ENCODE results near the gene FBXL13. TPM values are rescaled to one million over a fixed set of nuclear protein-coding genes. Genes with fewer than 3 reads are reported as not detected.
"Not testable (repeated sequence)": the region's sequence is repeated elsewhere in the genome, so short reads cannot be mapped to it uniquely, and the experiment has no call there.

Gene FBXL13
- total and polyA plus RNA-seq, 12 donors: 0.61 to 6.8 (median 2.7) TPM

- TF ChIP-seq, protein P1, sequence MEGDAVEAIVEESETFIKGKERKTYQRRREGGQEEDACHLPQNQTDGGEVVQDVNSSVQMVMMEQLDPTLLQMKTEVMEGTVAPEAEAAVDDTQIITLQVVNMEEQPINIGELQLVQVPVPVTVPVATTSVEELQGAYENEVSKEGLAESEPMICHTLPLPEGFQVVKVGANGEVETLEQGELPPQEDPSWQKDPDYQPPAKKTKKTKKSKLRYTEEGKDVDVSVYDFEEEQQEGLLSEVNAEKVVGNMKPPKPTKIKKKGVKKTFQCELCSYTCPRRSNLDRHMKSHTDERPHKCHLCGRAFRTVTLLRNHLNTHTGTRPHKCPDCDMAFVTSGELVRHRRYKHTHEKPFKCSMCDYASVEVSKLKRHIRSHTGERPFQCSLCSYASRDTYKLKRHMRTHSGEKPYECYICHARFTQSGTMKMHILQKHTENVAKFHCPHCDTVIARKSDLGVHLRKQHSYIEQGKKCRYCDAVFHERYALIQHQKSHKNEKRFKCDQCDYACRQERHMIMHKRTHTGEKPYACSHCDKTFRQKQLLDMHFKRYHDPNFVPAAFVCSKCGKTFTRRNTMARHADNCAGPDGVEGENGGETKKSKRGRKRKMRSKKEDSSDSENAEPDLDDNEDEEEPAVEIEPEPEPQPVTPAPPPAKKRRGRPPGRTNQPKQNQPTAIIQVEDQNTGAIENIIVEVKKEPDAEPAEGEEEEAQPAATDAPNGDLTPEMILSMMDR (IDR thresholded peaks at IDR 0.05): no peak
- no peak for TF ChIP-seq POLR2A (IDR thresholded peaks at IDR 0.05)
- WGBS, 4 donors: 93 to 96% (median 94%) methylated on average over 15 of the region's 15 CpGs
- H3K27me3 ChIP-seq: no peaks in the 10 kb centered on the region
- no peaks in the 10 kb centered on the region for H3K36me3 ChIP-seq (replicated peaks in 1 of 2)
- peak overlapping the region in 1 of 4 donors; percentile 11 for H3K4me3 ChIP-seq
- no peak for DNase-seq
- H3K27ac ChIP-seq: no peak overlapping the region
- intact Hi-C loops (cut with DNase I): no loop called here
- no peaks in the 10 kb centered on the region for H3K9me3 ChIP-seq (replicated peaks in 1 of 3)
- H3K4me1 ChIP-seq (replicated peaks in 1 of 2): peaks cover 7 to 16% of the 10 kb centered on the region in 2 donors
These were observed 100.0 kb downstream of the FBXL13 start for GRCh38 chr7:102974366-102975236.

DNA sequence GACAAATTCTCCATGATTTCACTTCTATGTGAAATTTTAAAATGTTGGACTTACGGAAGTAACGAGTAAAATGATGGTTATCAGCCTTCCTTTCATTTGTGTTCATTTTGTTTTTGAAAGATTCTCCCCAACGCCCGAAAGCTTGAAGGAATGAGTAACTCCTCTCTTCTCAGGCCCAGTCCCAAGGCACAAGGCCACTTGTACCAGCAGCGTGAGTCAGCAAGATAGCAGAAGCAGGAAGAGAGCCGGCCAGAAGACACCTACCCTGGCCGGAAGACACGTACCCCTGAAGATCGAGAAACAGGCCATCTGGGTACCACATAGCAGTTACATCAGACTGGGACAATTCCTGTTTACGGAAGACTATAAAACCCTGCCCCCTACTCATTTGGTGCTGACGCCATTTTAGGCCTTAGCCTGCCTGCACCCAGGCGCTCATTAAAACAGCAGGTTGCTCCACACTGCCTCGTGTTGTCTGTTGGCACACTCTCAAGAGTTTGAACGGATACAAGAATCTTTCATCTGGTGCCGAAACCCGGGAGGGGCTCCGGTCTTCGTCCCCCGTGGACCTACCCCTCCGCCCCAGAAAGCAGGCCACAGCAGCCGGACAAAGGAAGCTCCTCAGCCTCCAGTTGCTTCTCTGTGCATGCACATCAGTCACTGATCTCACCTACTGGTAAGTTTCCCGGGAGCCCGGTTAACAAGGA, 101.3 kb downstream of the FBXL13 start:
- TF ChIP-seq, protein P1 (IDR thresholded peaks at IDR 0.05): no peak
- TF ChIP-seq POLR2A (IDR thresholded peaks at IDR 0.05): peak in 1 of 2 donors; percentile 47
- 66 to 75% (median 71%) methylated on average over 19 to 23 of the region's 23 CpGs for WGBS, 4 donors
- H3K27me3 ChIP-seq: no peaks in the 10 kb centered on the region
- no peaks in the 10 kb centered on the region for H3K9me3 ChIP-seq (replicated peaks in 1 of 3)
- intact Hi-C loops (cut with DNase I): no loop called here
- H3K36me3 ChIP-seq (replicated peaks in 1 of 2): no peaks in the 10 kb centered on the region
- H3K4me3 ChIP-seq: peak overlapping the region in 1 of 4 donors; percentile 11
- peak; percentile 77 to 90 (median 89) for DNase-seq
- peak overlapping the region in 3 of 5 donors; percentile 36 to 72 (median 69) for H3K27ac ChIP-seq
- H3K4me1 ChIP-seq (replicated peaks in 1 of 2): peaks cover 5 to 11% of the 10 kb centered on the region in 2 donors

GRCh38 chr7:102967798-102968197, 106.8 kb downstream of the FBXL13 start:
- H3K4me3 ChIP-seq: no peak overlapping the region

GRCh38 chr7:102966465-102966864, 108.1 kb downstream of the FBXL13 start:
- H3K27me3 ChIP-seq: no peaks in the 10 kb centered on the region
- H3K4me1 ChIP-seq (replicated peaks in 1 of 2): no peaks in the 10 kb centered on the region
- TF ChIP-seq, protein P1 (IDR thresholded peaks at IDR 0.05): no peak
- no peak for TF ChIP-seq POLR2A (IDR thresholded peaks at IDR 0.05)
- H3K9me3 ChIP-seq (replicated peaks in 1 of 3): no peaks in the 10 kb centered on the region
- DNase-seq: no peak
- H3K36me3 ChIP-seq (replicated peaks in 1 of 2): no peaks in the 10 kb centered on the region
- WGBS, 4 donors: 65 to 78% (median 69%) methylated on average over 2 of the region's 2 CpGs
- intact Hi-C loops (cut with DNase I): no loop called here
- H3K4me3 ChIP-seq: no peak overlapping the region
- H3K27ac ChIP-seq: no peak overlapping the region

More at GRCh38 chr7:102967798-102968197, 106.8 kb downstream of the FBXL13 start:
- no peaks in the 10 kb centered on the region for H3K4me1 ChIP-seq (replicated peaks in 1 of 2)
- H3K36me3 ChIP-seq (replicated peaks in 1 of 2): no peaks in the 10 kb centered on the region
- TF ChIP-seq, protein P1 (IDR thresholded peaks at IDR 0.05): no peak
- no peak for TF ChIP-seq POLR2A (IDR thresholded peaks at IDR 0.05)
- DNase-seq: no peak
- H3K9me3 ChIP-seq (replicated peaks in 1 of 3): no peaks in the 10 kb centered on the region
- no peaks in the 10 kb centered on the region for H3K27me3 ChIP-seq
- no peak overlapping the region for H3K27ac ChIP-seq
- intact Hi-C loops (cut with DNase I): no loop called here

DNA sequence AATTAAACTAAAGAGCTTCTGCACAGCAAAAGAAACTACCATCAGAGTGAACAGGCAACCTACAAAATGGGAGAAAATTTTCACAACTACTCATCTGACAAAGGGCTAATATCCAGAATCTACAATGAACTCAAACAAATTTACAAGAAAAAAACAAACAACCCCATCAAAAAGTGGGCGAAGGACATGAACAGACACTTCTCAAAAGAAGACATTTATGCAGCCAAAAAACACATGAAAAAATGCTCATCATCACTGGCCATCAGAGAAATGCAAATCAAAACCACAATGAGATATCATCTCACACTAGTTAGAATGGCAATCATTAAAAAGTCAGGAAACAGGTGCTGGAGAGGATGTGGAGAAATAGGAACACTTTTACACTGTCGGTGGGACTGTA, 112.6 kb downstream of the FBXL13 start:
- H3K27ac ChIP-seq; intact Hi-C loops (cut with DNase I); DNase-seq; H3K27me3 ChIP-seq; H3K4me3 ChIP-seq; H3K36me3 ChIP-seq (replicated peaks in 1 of 2); H3K9me3 ChIP-seq (replicated peaks in 1 of 3); H3K4me1 ChIP-seq (replicated peaks in 1 of 2): not testable (repeated sequence)
- 40 to 91% (median 79%) methylated on average over 1 of the region's 2 CpGs for WGBS, 4 donors

- intact Hi-C loops (cut with DNase I); DNase-seq; H3K9me3 ChIP-seq (replicated peaks in 1 of 3); H3K4me3 ChIP-seq; H3K4me1 ChIP-seq (replicated peaks in 1 of 2); H3K27ac ChIP-seq; H3K27me3 ChIP-seq; H3K36me3 ChIP-seq (replicated peaks in 1 of 2): not testable (repeated sequence)
- 90 to 98% (median 96%) methylated on average over 3 of the region's 3 CpGs for WGBS, 4 donors
These were observed 116.6 kb downstream of the FBXL13 start for GRCh38 chr7:102958004-102958403.

GRCh38 chr7:102954359-102954758, 120.2 kb downstream of the FBXL13 start:
- H3K4me3 ChIP-seq, H3K27me3 ChIP-seq, DNase-seq: not testable (repeated sequence)

More at GRCh38 chr7:102954359-102954758, 120.2 kb downstream of the FBXL13 start:
- H3K36me3 ChIP-seq (replicated peaks in 1 of 2); intact Hi-C loops (cut with DNase I); H3K4me1 ChIP-seq (replicated peaks in 1 of 2); H3K9me3 ChIP-seq (replicated peaks in 1 of 3); H3K27ac ChIP-seq: not testable (repeated sequence)
- WGBS, 4 donors: 88 to 95% (median 94%) methylated on average over 4 of the region's 4 CpGs
